Measurements from ENCODE around the gene FN1.

- TF ChIP-seq POLR2AphosphoS5 (IDR thresholded peaks at IDR 0.05) (no peak), CTCF (IDR thresholded peaks at IDR 0.05) (no peak), POLR2A (IDR thresholded peaks at IDR 0.05) (no peak)
These were observed 10.7 kb downstream of the FN1 start for GRCh38 chr2:215425021-215425782.

All from breast epithelium (tissue), 3 donors.